ENCODE results near the gene TBC1D14.

The TBC1D14 gene

DNA sequence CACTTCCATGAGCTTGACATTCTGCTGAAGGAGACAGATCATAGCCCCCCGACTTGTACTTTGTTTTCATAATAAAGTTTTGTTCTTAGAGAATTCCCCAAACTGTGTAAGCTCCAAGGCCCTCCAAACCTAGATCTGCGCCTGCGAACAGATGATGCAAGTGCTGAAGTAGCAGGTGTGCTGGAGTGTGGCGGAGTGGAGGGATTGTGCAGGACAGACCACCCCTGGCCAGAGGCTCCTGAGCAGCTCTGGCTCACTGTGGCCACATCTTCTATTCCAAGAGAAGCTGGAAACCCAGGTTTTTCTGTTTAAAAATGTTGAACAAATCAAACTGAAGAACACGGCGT is 46.4 kb downstream of the TBC1D14 start:
- Histone ChIP-seq H3K36me3 (ENCODE audit: control insufficient read depth, insufficient read depth, low read length) (no peaks in the 10 kb centered on the region), H3K9ac (ENCODE audit: low read length) (no peak overlapping the region), H3K4me1 (ENCODE audit: control insufficient read depth, insufficient read depth, low read length) (peaks cover 33% of the 10 kb centered on the region), H3K9me3 (ENCODE audit: control insufficient read depth, insufficient read depth, low read depth, low read length) (no peaks in the 10 kb centered on the region), H3K4me3 (ENCODE audit: low read depth, low read length) (no peak overlapping the region), H3K27ac (ENCODE audit: low read depth, low read length) (no peak overlapping the region), H3K27me3 (ENCODE audit: control insufficient read depth, insufficient read depth, low read length) (no peaks in the 10 kb centered on the region)

DNA sequence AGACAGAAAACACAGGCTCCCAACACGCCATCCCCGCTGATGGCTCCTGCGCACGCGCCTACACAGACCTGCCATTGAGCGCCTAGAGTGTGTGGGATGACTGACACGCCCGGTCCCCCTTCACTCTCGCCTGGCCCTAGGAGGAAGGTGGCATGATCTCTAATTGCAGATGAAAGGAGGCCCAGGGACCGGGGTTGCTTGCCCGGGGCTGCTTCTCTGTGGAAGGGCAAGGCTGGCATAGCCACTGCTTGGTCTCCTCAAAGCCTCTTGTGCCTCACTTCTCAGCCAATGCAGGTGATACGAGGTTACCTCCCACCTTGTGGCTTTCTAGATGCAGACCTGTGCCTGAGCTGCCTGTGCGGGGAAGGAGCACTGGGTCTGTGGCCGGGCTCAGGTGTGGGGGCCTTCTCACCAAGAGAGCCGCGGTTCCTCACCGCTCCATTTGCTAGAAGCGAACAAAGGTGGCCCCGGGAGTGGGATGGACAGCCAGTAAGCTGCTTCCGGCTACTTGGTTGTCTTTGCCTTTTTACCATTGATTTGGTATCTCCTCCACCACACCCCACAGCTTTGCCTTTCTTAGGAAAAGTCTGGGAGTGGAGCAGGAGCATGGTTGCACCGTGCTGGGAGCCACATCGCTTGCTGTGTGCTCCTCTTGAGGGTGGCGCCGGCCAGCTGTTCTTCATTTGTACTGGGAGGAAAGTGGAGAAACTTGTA is 47.0 kb downstream of the TBC1D14 start:
- Histone ChIP-seq H3K27ac (ENCODE audit: low read depth, low read length) (no peak overlapping the region), H3K4me3 (ENCODE audit: low read depth, low read length) (no peak overlapping the region), H3K36me3 (ENCODE audit: control insufficient read depth, insufficient read depth, low read length) (no peaks in the 10 kb centered on the region), H3K4me1 (ENCODE audit: control insufficient read depth, insufficient read depth, low read length) (peaks cover 31% of the 10 kb centered on the region), H3K9me3 (ENCODE audit: control insufficient read depth, insufficient read depth, low read depth, low read length) (no peaks in the 10 kb centered on the region), H3K27me3 (ENCODE audit: control insufficient read depth, insufficient read depth, low read length) (no peaks in the 10 kb centered on the region), H3K9ac (ENCODE audit: low read length) (no peak overlapping the region)

DNA sequence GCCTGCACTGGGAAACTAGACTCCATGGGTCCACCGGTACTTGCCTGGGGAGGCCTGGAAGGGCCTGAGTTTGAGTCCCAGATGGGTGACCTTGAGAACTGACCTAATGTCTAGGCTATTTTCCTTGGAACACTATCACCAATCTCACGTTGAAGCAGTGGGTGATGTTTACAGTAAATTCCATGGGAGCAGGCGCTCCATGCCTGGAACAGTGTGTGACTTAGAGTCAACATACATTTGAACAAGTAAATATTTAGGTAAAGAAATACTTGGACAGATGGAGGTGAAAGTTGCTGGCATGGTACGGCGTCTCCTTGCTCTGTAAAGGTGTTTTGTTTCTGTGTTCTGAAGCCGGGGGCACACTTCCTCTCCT is 47.5 kb downstream of the TBC1D14 start:
- Histone ChIP-seq H3K4me3 (ENCODE audit: low read depth, low read length) (no peak overlapping the region), H3K27ac (ENCODE audit: low read depth, low read length) (no peak overlapping the region), H3K4me1 (ENCODE audit: control insufficient read depth, insufficient read depth, low read length) (peaks cover 31% of the 10 kb centered on the region), H3K9me3 (ENCODE audit: control insufficient read depth, insufficient read depth, low read depth, low read length) (no peaks in the 10 kb centered on the region), H3K9ac (ENCODE audit: low read length) (no peak overlapping the region), H3K27me3 (ENCODE audit: control insufficient read depth, insufficient read depth, low read length) (no peaks in the 10 kb centered on the region), H3K36me3 (ENCODE audit: control insufficient read depth, insufficient read depth, low read length) (no peaks in the 10 kb centered on the region)

DNA sequence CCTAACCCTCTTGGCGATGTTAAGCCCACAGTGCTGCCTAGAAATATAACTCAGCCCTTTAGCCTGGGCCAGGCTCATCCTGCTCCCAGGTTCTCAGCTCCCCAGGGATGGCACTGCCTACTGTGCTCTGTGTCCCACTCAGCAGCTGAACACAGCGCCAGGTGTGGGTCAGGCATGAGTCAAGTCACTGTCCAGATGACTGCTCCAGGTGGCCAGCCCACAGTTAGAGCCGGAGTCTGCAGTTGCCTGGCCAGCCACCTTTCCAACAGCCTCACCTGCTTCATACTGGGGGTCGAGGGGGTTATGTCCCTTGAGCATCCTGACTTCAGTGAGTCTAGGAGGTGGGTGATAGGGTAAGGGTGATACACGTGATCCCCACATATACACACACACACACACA is 48.4 kb downstream of the TBC1D14 start:
- H3K4me3 ChIP-seq (ENCODE audit: low read depth, low read length), result no peak overlapping the region
- H3K9me3 ChIP-seq (ENCODE audit: control insufficient read depth, insufficient read depth, low read depth, low read length), result no peaks in the 10 kb centered on the region
- no peaks in the 10 kb centered on the region for H3K27me3 ChIP-seq (ENCODE audit: control insufficient read depth, insufficient read depth, low read length)
- no peak overlapping the region for H3K9ac ChIP-seq (ENCODE audit: low read length)
- H3K27ac ChIP-seq (ENCODE audit: low read depth, low read length), result no peak overlapping the region
- no peaks in the 10 kb centered on the region for H3K36me3 ChIP-seq (ENCODE audit: control insufficient read depth, insufficient read depth, low read length)
- H3K4me1 ChIP-seq (ENCODE audit: control insufficient read depth, insufficient read depth, low read length), result peaks cover 38% of the 10 kb centered on the region

DNA sequence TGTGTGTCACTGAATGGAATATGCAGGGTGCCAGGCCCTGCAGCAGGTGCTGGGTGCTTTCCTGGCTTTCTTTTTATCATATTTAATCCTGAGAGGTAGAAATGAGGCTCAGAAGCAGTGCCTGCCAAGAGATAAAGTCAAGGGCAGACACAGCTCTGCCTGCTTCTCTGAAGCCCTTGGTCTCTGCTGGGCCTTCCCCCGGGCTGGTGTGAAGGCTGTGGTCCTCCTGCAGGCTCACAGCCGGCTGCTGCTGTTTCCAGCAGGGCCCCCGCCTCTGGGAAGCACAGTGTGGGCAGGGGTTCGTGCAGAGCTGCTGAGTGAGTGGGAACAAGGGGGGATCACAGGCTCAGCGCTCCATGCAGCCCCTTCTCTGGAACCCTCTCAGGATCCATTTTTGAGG is 49.6 kb downstream of the TBC1D14 start:
- Histone ChIP-seq H3K27me3 (ENCODE audit: control insufficient read depth, insufficient read depth, low read length) (no peaks in the 10 kb centered on the region), H3K27ac (ENCODE audit: low read depth, low read length) (no peak overlapping the region), H3K9me3 (ENCODE audit: control insufficient read depth, insufficient read depth, low read depth, low read length) (no peaks in the 10 kb centered on the region), H3K4me3 (ENCODE audit: low read depth, low read length) (no peak overlapping the region), H3K9ac (ENCODE audit: low read length) (no peak overlapping the region), H3K4me1 (ENCODE audit: control insufficient read depth, insufficient read depth, low read length) (peaks cover 37% of the 10 kb centered on the region), H3K36me3 (ENCODE audit: control insufficient read depth, insufficient read depth, low read length) (no peaks in the 10 kb centered on the region)

DNA sequence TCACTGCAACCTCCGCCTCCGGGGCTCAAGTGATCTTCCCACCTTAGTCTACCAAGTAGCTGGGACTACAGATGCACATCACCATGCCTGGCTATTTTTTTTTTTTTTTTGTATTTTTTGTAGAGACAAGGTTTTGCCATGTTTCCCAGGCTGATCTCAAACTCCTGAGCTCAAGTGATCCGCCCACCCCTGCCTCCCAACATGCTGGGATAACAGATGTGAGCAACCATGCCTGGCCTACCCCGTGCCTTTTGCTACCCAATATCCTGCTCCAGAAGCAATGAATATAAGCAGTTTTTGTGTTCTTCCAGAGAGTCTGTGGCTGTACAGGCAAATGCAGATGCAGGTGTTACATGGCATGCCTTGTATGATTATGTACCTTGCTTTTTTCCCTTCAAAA is 50.5 kb downstream of the TBC1D14 start:
- H3K4me1 ChIP-seq (ENCODE audit: control insufficient read depth, insufficient read depth, low read length), result peaks cover 28% of the 10 kb centered on the region
- H3K27ac ChIP-seq (ENCODE audit: low read depth, low read length), result no peak overlapping the region

DNA sequence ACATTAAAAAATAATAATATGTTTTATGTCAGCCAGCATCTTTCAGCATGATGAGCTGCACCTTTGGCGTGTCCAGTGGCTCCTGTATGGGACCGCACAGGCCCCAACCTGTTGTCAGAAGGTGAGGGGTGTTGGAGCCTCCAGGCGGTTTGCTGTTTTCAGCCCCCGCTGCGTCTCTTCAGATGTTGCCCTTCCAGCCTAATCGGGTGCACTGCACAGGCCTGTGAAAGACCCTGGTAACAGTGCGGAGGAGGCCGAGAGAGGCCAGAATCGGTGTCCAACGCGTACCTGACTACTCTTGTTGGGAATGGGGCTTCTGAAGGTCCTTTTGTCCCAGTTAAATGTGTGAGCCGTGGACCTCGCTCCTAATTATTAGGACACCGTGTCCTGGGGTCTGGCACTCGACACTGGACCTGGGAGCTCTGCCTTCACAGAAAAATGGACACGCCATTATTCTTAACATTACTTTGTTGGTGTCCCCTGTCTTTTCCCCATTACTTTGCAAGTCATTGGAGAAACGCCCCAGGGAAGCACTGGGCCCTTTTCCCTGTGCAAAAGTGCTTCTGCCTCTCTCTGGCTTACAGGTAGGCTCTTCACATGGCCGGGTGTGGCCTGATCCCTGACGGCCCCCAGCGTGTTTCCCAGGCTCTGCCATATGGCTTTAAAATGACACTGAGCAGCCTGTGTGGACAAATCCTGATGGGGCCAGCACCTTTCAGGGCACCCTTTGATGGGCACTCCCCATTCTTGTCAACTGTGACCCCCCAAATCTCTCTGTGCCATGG is 51.2 kb downstream of the TBC1D14 start:
- Histone ChIP-seq H3K27me3 (ENCODE audit: control insufficient read depth, insufficient read depth, low read length) (no peaks in the 10 kb centered on the region), H3K9ac (ENCODE audit: low read length) (no peak overlapping the region)

More for the DNA sequence above, 50.5 kb downstream of the TBC1D14 start:
- no peak overlapping the region for H3K4me3 ChIP-seq (ENCODE audit: low read depth, low read length)
- no peaks in the 10 kb centered on the region for H3K36me3 ChIP-seq (ENCODE audit: control insufficient read depth, insufficient read depth, low read length)
- no peak overlapping the region for H3K9ac ChIP-seq (ENCODE audit: low read length)
- no peaks in the 10 kb centered on the region for H3K27me3 ChIP-seq (ENCODE audit: control insufficient read depth, insufficient read depth, low read length)
- H3K9me3 ChIP-seq (ENCODE audit: control insufficient read depth, insufficient read depth, low read depth, low read length), result no peaks in the 10 kb centered on the region

DNA sequence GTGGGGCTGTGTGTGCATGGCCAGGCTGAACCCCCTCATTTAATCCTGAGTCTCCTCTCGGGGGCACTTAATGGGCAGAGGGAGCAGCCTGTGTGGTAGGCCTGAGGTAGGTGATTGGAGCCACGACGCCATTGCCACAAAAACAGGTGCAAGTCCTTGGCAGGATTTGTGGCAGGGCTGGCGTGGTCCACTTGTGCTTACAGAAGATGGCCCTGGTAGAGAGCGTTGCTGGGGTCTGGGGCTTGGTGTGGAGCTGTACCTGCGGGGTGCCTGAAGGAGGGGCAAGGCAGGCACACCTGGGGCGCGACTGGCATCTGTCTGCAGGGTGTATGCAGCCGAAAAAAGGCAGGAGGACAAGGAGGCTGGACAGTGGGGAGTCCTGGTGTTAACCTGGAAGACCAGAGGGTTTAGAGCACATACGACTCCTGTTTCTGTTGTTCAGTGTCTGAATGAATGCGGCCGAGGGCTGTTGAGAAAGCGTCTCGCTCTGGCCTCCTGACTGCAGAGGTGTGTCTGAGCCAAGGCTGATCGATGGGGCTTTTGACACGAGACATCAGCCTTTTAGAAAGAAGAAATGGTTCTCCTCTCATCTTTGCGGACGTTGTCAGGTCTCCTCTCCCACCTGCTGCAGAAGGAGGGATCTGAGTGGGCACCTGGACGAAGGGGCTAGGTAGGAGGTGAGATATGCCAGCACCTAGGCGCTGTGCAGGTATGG is 52.0 kb downstream of the TBC1D14 start:
- Histone ChIP-seq H3K27me3 (ENCODE audit: control insufficient read depth, insufficient read depth, low read length) (no peaks in the 10 kb centered on the region), H3K4me3 (ENCODE audit: low read depth, low read length) (no peak overlapping the region), H3K9me3 (ENCODE audit: control insufficient read depth, insufficient read depth, low read depth, low read length) (no peaks in the 10 kb centered on the region), H3K4me1 (ENCODE audit: control insufficient read depth, insufficient read depth, low read length) (peaks cover 23% of the 10 kb centered on the region), H3K9ac (ENCODE audit: low read length) (no peak overlapping the region), H3K27ac (ENCODE audit: low read depth, low read length) (no peak overlapping the region), H3K36me3 (ENCODE audit: control insufficient read depth, insufficient read depth, low read length) (no peaks in the 10 kb centered on the region)

More for the DNA sequence above, 51.2 kb downstream of the TBC1D14 start:
- Histone ChIP-seq H3K4me3 (ENCODE audit: low read depth, low read length) (no peak overlapping the region), H3K9me3 (ENCODE audit: control insufficient read depth, insufficient read depth, low read depth, low read length) (no peaks in the 10 kb centered on the region), H3K36me3 (ENCODE audit: control insufficient read depth, insufficient read depth, low read length) (no peaks in the 10 kb centered on the region), H3K4me1 (ENCODE audit: control insufficient read depth, insufficient read depth, low read length) (peaks cover 23% of the 10 kb centered on the region), H3K27ac (ENCODE audit: low read depth, low read length) (no peak overlapping the region)

DNA sequence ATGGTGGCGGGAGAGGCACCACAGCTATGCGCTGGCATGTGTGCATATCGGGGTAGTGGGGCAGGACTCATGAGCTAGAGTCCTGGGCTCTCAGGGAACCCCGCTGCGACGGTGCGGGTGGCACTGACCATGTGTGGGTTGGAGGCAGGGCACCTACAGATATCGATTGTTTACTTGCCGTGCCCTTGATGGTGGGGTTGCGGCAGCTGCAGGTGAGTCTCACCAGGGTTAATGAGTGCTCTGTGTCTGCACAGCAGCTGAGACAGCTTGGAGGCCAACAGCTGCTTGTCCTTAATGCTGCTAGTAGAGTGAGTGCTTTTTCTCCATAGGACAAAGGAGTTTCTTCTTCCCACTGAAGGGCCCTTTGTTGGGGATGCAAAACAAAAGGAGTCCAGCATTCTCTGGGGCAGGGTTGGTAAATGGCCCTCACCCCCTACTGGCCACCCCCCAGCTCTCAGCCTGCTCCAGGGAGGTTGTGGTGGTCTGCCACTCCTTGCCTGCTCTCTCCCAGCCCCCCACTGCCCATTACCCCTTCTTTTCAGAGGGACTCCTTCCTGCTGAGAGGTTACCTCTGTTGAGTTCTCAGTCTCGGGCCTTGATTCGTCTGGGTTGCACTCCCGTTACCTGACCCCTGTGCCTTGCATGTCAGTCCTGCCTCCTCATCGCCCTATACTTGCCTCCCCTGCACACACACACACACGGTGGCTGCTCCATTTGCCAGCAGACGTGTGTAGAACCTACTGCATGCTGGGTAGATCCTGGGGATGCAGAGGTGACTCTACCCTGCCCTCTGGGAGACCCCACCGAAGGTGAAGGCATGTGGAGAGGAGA is 52.8 kb downstream of the TBC1D14 start:
- Histone ChIP-seq H3K36me3 (ENCODE audit: control insufficient read depth, insufficient read depth, low read length) (0 out of 2 replicates have a peak, but pooled peaks cover under 1% of the 10 kb centered on the region), H3K9me3 (ENCODE audit: control insufficient read depth, insufficient read depth, low read depth, low read length) (no peaks in the 10 kb centered on the region), H3K27me3 (ENCODE audit: control insufficient read depth, insufficient read depth, low read length) (no peaks in the 10 kb centered on the region), H3K4me3 (ENCODE audit: low read depth, low read length) (no peak overlapping the region), H3K9ac (ENCODE audit: low read length) (no peak overlapping the region), H3K4me1 (ENCODE audit: control insufficient read depth, insufficient read depth, low read length) (peaks cover 23% of the 10 kb centered on the region), H3K27ac (ENCODE audit: low read depth, low read length) (0 out of 2 replicates have a peak overlapping the region, but pooled peaks have one; percentile 9)

DNA sequence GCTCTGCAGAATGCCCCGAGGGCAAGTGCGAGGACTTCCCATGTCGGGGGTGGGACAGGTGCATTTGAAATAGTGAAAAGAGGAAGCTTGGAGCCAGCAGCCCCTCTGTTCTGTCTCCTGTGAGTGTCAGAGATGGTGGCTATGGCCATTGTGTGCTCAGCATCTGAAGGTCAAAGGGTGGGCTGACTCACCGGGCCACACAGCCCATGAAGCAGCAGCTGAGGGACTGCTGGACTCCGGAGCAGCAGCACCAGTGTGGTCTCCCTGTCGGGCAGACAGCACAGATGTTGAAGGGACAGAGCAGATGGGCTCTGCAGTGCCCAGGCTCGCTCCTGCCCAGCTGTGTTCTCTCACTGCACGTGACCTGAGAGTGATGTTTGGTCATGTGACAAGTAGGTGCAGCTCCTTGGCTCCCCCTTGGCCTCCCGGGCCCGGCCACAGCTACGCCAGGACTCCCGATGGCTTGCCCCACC is 53.5 kb downstream of the TBC1D14 start:
- Histone ChIP-seq H3K4me1 (ENCODE audit: control insufficient read depth, insufficient read depth, low read length) (peaks cover 23% of the 10 kb centered on the region), H3K36me3 (ENCODE audit: control insufficient read depth, insufficient read depth, low read length) (peaks cover 6% of the 10 kb centered on the region; the same call in 1 of the 2 replicates), H3K4me3 (ENCODE audit: low read depth, low read length) (no peak overlapping the region), H3K9me3 (ENCODE audit: control insufficient read depth, insufficient read depth, low read depth, low read length) (no peaks in the 10 kb centered on the region), H3K9ac (ENCODE audit: low read length) (no peak overlapping the region), H3K27ac (ENCODE audit: low read depth, low read length) (0 out of 2 replicates have a peak overlapping the region, but pooled peaks have one; percentile 9), H3K27me3 (ENCODE audit: control insufficient read depth, insufficient read depth, low read length) (no peaks in the 10 kb centered on the region)

All from HUES6 (cell line).